WI38 (cell line): ENCODE data around the gene RUNX1.

Experiments used
- H3K4me3 ChIP-seq: 2 replicates; pipeline ENCODE4 v1.5.1; 2011; ENCODE audit warnings: low read depth, mild to moderate bottlenecking, control low read depth, low read length
- CTCF ChIP-seq: IDR thresholded peaks from 2 replicates; pipeline ENCODE4 v1.5.1; 2012; ENCODE audit warnings: low read depth, mild to moderate bottlenecking, control low read depth, low read length

Gene RUNX1

GRCh38 chr21:35002879-35003722 is 46.0 kb downstream of the RUNX1 start:
- no peak overlapping the region for H3K4me3 ChIP-seq
- TF ChIP-seq CTCF = no peak

- no peak for TF ChIP-seq CTCF
- H3K4me3 ChIP-seq = no peak overlapping the region
Measured at GRCh38 chr21:34999397-34999941, 49.6 kb downstream of the RUNX1 start.

GRCh38 chr21:34998176-34998575 is 50.9 kb downstream of the RUNX1 start:
- no peak overlapping the region for H3K4me3 ChIP-seq
- TF ChIP-seq CTCF = no peak

GRCh38 chr21:34997294-34997693 is 51.8 kb downstream of the RUNX1 start:
- H3K4me3 ChIP-seq = no peak overlapping the region
- no peak for TF ChIP-seq CTCF

GRCh38 chr21:34996304-34997101 is 52.6 kb downstream of the RUNX1 start:
- no peak overlapping the region for H3K4me3 ChIP-seq
- TF ChIP-seq CTCF = no peak

- no peak overlapping the region for H3K4me3 ChIP-seq
- TF ChIP-seq CTCF = no peak
Measured at GRCh38 chr21:34995979-34996303, 53.2 kb downstream of the RUNX1 start.
